Peyer's patch (tissue), 4 donors: ENCODE results near the gene PLOD1. TPM values are rescaled to one million over a fixed set of nuclear protein-coding genes. Genes with fewer than 3 reads are reported as not detected.
A peak's percentile ranks its signal among the peaks of the same experiment; 100 is the strongest.

Experiments used
- DNase-seq, 3 donors: peaks; one replicate each; pipeline ENCODE4 v3.0.0-alpha.2; 2017 to 2019
- H3K27ac ChIP-seq, 4 donors: fragments of 200-600 bp; sonication (generic); one replicate each; pipeline ENCODE4 v1.5.1; 2016 to 2019
- H3K27me3 ChIP-seq, 2 donors: fragments of 200-600 bp; sonication (generic); one replicate each; pipeline ENCODE4 v1.5.1; 2019
- H3K36me3 ChIP-seq, 3 donors: fragments of 200-600 bp; sonication (generic); one replicate each; pipeline ENCODE4 v1.5.1; 2016 to 2019
- H3K4me1 ChIP-seq, 4 donors: fragments of 200-600 bp; sonication (generic); one replicate each; pipeline ENCODE4 v1.5.1; 2016 to 2019
- H3K4me3 ChIP-seq, 4 donors: fragments of 200-600 bp; sonication (generic); 1 replicate in 3 of 4; 2 replicates in 1 of 4; pipeline ENCODE4 v1.5.1; 2016 to 2019; ENCODE audit warnings: mild to moderate bottlenecking in 1 of 4
- H3K9me3 ChIP-seq, 4 donors: fragments of 200-600 bp; sonication (generic); one replicate each; pipeline ENCODE4 v1.5.1; 2016 to 2019; ENCODE audit warnings: mild to moderate bottlenecking in 1 of 4
- POLR2A ChIP-seq, 2 donors: fragments of 450-650 bp; IDR thresholded peaks; one replicate each; pipeline ENCODE4 v1.5.1; 2017; ENCODE audit warnings: antibody characterized with exemption in 2 of 2, mild to moderate bottlenecking in 2 of 2, moderate library complexity in 2 of 2
- total RNA-seq, 4 donors: library from RNA; depleted of rRNA; stranded (reverse); fragments of >200 nt; gene quantifications; one replicate each; pipeline ENCODE4 v1.1.0, GENCODE V29; 2016
- TF ChIP-seq, protein P1 (sequence below), 6 experiments: fragments of 450-650 bp in 4 of 6; fragments of 200-600 bp in 2 of 6; sonication (generic) in 1 of 6; IDR thresholded peaks; one replicate each; pipeline ENCODE4 v1.5.1; 2017 to 2019; ENCODE audit warnings: antibody characterized with exemption in 6 of 6, mild to moderate bottlenecking in 3 of 6, moderate library complexity in 1 of 6

The PLOD1 gene
- total RNA-seq, 4 donors from 2014 or later = 23.9 to 75.2 (median 47.0) TPM

- Histone ChIP-seq H3K27me3 (no peaks in the 10 kb centered on the region), H3K27ac (no peak overlapping the region), H3K4me1 (peaks cover 0 to 29% (median 0%) of the 10 kb centered on the region in 4 donors), H3K4me3 (no peak overlapping the region), H3K9me3 (no peaks in the 10 kb centered on the region), H3K36me3 (peaks cover 0 to 7% (median 0%) of the 10 kb centered on the region in 3 donors)
- TF ChIP-seq POLR2A (IDR thresholded peaks at IDR 0.05) = no peak
- TF ChIP-seq, protein P1, sequence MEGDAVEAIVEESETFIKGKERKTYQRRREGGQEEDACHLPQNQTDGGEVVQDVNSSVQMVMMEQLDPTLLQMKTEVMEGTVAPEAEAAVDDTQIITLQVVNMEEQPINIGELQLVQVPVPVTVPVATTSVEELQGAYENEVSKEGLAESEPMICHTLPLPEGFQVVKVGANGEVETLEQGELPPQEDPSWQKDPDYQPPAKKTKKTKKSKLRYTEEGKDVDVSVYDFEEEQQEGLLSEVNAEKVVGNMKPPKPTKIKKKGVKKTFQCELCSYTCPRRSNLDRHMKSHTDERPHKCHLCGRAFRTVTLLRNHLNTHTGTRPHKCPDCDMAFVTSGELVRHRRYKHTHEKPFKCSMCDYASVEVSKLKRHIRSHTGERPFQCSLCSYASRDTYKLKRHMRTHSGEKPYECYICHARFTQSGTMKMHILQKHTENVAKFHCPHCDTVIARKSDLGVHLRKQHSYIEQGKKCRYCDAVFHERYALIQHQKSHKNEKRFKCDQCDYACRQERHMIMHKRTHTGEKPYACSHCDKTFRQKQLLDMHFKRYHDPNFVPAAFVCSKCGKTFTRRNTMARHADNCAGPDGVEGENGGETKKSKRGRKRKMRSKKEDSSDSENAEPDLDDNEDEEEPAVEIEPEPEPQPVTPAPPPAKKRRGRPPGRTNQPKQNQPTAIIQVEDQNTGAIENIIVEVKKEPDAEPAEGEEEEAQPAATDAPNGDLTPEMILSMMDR (IDR thresholded peaks at IDR 0.05) = no peak
- peak in 2 of 3 donors; percentile 78 to 79 for DNase-seq
Measured at GRCh38 chr1:11940260-11940921, 5.9 kb downstream of the PLOD1 start.

DNA sequence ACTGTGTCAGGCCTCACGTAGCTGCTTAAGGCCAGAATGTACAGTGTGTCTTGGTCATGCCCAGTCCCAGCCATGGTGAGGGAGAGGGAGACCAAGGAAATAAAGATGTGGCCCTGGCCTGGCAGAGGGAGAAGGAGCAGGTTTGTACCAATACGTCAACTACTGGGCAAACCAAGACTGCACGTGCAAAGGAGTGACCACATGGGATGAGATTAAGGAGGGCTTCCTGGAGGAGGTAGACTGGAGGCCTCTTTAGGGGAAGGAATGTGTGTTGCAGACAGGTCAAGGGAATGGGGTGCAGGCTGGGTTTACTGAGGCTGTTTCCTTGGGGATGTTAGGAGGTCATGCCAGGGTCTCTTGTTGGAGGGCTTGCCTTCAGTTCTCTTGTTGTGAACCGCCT is 7.8 kb downstream of the PLOD1 start:
- H3K27ac ChIP-seq = no peak overlapping the region
- H3K4me1 ChIP-seq = peaks cover 0 to 21% (median 0%) of the 10 kb centered on the region in 4 donors
- H3K36me3 ChIP-seq = peaks cover 0 to 7% (median 0%) of the 10 kb centered on the region in 3 donors
- no peak for DNase-seq
- no peaks in the 10 kb centered on the region for H3K27me3 ChIP-seq
- no peak overlapping the region for H3K4me3 ChIP-seq
- H3K9me3 ChIP-seq = no peaks in the 10 kb centered on the region
- TF ChIP-seq, protein P1 (IDR thresholded peaks at IDR 0.05) = no peak
- TF ChIP-seq POLR2A (IDR thresholded peaks at IDR 0.05) = no peak

- Histone ChIP-seq H3K36me3 (peaks cover 0 to 8% (median 0%) of the 10 kb centered on the region in 3 donors), H3K27me3 (no peaks in the 10 kb centered on the region), H3K4me3 (no peak overlapping the region), H3K4me1 (peaks cover 0 to 14% (median 0%) of the 10 kb centered on the region in 4 donors), H3K9me3 (no peaks in the 10 kb centered on the region), H3K27ac (no peak overlapping the region)
- no peak for DNase-seq
- TF ChIP-seq, protein P1 (IDR thresholded peaks at IDR 0.05) = no peak
- no peak for TF ChIP-seq POLR2A (IDR thresholded peaks at IDR 0.05)
Measured at GRCh38 chr1:11943619-11944018, 9.1 kb downstream of the PLOD1 start.

- no peak for DNase-seq
- Histone ChIP-seq H3K4me1 (peaks cover 0 to 6% (median 0%) of the 10 kb centered on the region in 4 donors), H3K27ac (no peak overlapping the region), H3K4me3 (no peak overlapping the region), H3K27me3 (no peaks in the 10 kb centered on the region), H3K9me3 (no peaks in the 10 kb centered on the region), H3K36me3 (peaks cover 0 to 14% (median 0%) of the 10 kb centered on the region in 3 donors)
- TF ChIP-seq POLR2A (IDR thresholded peaks at IDR 0.05) = no peak
- TF ChIP-seq, protein P1 (IDR thresholded peaks at IDR 0.05) = no peak
Measured at GRCh38 chr1:11944358-11944931, 9.9 kb downstream of the PLOD1 start.

DNA sequence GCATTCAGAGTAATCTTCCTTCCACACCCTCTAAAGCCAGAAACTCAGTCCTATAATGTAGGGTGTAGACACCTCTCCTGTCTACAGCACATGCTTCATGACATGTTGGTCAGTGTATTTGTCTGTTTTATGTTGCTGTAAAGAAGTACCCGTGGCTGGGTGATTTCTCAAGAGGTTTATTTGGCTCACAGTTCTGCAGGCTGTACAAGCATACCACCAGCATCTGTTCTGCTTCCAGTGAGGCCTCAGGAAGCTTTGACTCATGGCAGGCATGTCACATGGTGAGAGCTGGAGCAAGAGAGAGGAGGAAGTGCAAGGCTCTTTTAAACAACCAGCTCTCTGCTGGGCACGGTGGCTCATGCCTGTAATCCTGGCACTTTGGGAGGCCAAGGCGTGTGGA is 12.1 kb downstream of the PLOD1 start:
- no peaks in the 10 kb centered on the region for H3K9me3 ChIP-seq
- H3K27ac ChIP-seq = no peak overlapping the region
- no peaks in the 10 kb centered on the region for H3K4me1 ChIP-seq
- H3K27me3 ChIP-seq = no peaks in the 10 kb centered on the region
- peaks cover 0 to 33% (median 0%) of the 10 kb centered on the region in 3 donors for H3K36me3 ChIP-seq
- no peak for TF ChIP-seq POLR2A (IDR thresholded peaks at IDR 0.05)
- TF ChIP-seq, protein P1 (IDR thresholded peaks at IDR 0.05) = no peak
- no peak overlapping the region for H3K4me3 ChIP-seq
- no peak for DNase-seq
